Activated naive CD4-positive, alpha-beta T cell treated with anti-CD3 and anti-CD28 coated beads for 36 hours (primary cell): ENCODE data around the gene VEZF1. TPM values are rescaled to one million over a fixed set of nuclear protein-coding genes. Genes with fewer than 3 reads are reported as not detected.

Experiments
- CTCF ChIA-PET: fragments of 350-600 bp; sonication (Branson Sonifier 250); formaldehyde crosslinking; loops from one replicate; lab custom pipeline; 2021; ENCODE audit warnings: antibody characterized with exemption; lab: Charles Lee
- DNase-seq: peaks from one replicate; pipeline ENCODE4 v3.0.0-alpha.2; 2020
- H3K27ac Mint-ChIP-seq: one replicate; pipeline ENCODE4 v1.8.0; 2021; ENCODE audit warnings: mild to moderate bottlenecking, mixed read lengths
- H3K27me3 Mint-ChIP-seq: one replicate; pipeline ENCODE4 v1.8.0; 2021; ENCODE audit warnings: low read depth, mixed read lengths
- H3K36me3 Mint-ChIP-seq: one replicate; pipeline ENCODE4 v1.8.0; 2021; ENCODE audit warnings: low read depth, mixed read lengths
- H3K4me1 Mint-ChIP-seq: one replicate; pipeline ENCODE4 v1.8.0; 2021; ENCODE audit warnings: low read depth, mixed read lengths
- H3K4me3 Mint-ChIP-seq: one replicate; pipeline ENCODE4 v1.8.0; 2021; ENCODE audit warnings: mild to moderate bottlenecking, moderate library complexity, mixed read lengths
- H3K9me3 Mint-ChIP-seq: one replicate; pipeline ENCODE4 v1.8.0; 2021; ENCODE audit warnings: mixed read lengths
- intact Hi-C: fragments of 100-400 bp; cut with micrococcal nuclease; formaldehyde crosslinking; loops from one replicate; pipeline ENCODE4 v1.15.1; 2023
- total RNA-seq, 2 experiments: library from RNA; stranded (reverse); gene quantifications; one replicate each; pipeline ENCODE4 v1.2.3, GENCODE V29; 2021

Gene VEZF1
- total RNA-seq, 2 experiments from 2014 or later: 21.7 to 22.0 TPM

DNA sequence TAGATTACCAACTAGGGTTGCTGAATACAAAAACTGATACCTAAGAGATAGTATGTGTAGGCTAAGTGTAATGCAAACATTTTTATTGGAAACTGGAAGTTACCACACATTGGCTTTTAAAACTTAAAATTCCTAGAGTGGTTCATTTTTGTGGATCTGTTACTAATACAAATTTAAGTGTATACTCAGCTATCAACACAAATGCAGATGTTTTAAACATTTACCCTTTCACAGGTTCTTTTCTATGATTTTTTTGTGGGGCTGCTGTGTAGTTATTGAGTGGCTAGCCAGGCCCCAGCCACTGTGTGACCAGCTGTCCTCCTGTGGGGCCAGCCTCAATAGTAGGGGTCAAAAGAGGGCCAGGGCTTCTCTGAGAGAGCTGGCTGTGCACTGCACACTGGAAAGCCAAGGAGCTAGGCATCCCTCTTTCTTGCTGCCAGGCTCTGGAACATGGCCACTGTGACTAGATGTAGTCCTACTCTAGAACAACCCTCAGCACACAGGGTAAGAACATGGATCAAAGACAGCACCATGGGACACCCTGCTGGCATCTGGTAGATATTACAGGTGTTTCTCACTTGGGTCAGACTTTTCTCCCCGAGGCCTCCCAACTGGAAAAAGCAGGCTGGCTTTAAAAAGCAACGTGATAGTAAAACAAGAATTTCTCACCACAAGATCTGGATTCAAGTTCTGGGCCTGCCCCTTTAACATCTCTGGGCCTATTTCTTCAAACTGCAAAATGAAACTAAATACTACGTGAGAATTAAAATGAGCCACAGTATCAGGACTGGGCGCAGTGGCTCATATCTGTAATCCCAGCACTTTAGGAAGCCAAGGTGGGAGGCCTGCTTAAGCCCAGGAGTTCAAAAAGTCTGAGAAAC lies 7.3 kb upstream of the VEZF1 start:
- peaks cover 70% of the 10 kb centered on the region for H3K4me1 Mint-ChIP-seq
- intact Hi-C loops: loop anchor here (1.0 to 5.0 kb wide), 7 partner anchors 8 to 177 kb away; partner anchors contain the start of gene MRPS23
- CTCF ChIA-PET: interaction anchor here (1.2 to 4.7 kb wide), 5 partner anchors 9 to 136 kb away, joined by 4 to 43 read pairs (median 8); no protein-coding TSS in a partner anchor
- DNase-seq: peak; percentile 80
- H3K9me3 Mint-ChIP-seq: no peaks in the 10 kb centered on the region
- H3K27me3 Mint-ChIP-seq: no peaks in the 10 kb centered on the region
- peaks cover 20% of the 10 kb centered on the region for H3K36me3 Mint-ChIP-seq
- H3K27ac Mint-ChIP-seq: peak overlapping the region; percentile 68
- peak overlapping the region; percentile 14 for H3K4me3 Mint-ChIP-seq

GRCh38 chr17:57994436-57994835 lies 6.4 kb upstream of the VEZF1 start:
- CTCF ChIA-PET: interaction anchor here (0.5 to 4.7 kb wide), 5 partner anchors 8 to 135 kb away, joined by 4 to 43 read pairs (median 8); no protein-coding TSS in a partner anchor
- H3K27me3 Mint-ChIP-seq: no peaks in the 10 kb centered on the region
- H3K4me1 Mint-ChIP-seq: peaks cover 63% of the 10 kb centered on the region
- no peak overlapping the region for H3K4me3 Mint-ChIP-seq
- peak overlapping the region; percentile 44 for H3K27ac Mint-ChIP-seq
- H3K36me3 Mint-ChIP-seq: peaks cover 18% of the 10 kb centered on the region
- DNase-seq: no peak
- no peaks in the 10 kb centered on the region for H3K9me3 Mint-ChIP-seq
- intact Hi-C loops: no loop called here

DNA sequence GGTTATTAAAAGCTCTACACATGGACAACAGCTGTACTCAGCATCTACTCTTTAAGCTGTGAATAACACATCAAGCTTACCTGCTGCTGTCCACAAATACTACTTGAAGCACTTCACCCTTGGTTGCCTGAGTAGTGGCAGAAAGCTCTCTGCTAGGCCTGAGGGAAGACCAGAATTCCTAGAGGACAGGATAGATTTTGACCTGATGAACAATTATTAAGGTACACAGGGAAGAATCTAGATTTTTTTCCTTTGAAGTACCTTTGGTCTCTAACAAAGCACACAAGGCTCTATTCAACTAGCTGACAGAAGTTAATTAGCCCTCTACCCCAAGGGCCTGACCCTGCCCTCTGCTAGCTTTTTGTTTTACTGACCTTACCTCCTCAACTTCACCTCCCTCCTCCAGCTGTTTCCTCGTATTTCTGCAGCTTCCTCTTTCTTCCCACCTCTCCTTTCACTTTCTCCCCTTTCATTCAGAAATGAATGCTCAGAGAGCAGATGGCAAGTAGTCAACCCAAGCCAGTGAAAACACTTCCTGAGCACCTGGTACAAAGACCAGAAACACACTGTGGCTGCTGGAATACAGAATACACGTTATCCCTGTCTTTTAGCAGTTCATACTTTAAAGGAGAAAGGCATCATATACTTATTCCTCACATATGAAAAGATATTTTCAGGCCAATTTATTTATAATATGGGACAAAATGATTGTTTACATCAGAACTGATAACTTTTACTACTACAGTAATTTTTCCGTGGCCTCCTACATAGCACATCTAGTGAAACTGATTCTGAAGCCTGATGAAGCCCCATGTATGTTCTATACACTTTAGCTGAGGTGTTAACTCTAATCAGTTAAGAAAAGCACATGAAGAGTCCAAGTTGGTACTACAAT lies 5.7 kb upstream of the VEZF1 start:
- Mint-ChIP-seq H3K36me3 (peaks cover 17% of the 10 kb centered on the region), H3K27ac (peak overlapping the region; percentile 44), H3K4me3 (no peak overlapping the region), H3K27me3 (no peaks in the 10 kb centered on the region), H3K4me1 (peaks cover 61% of the 10 kb centered on the region), H3K9me3 (no peaks in the 10 kb centered on the region)
- CTCF ChIA-PET: interaction anchor here (0.5 to 4.7 kb wide), 6 partner anchors 53 to 160 kb away, joined by 3 to 43 read pairs (median 4); no protein-coding TSS in a partner anchor
- intact Hi-C loops: no loop called here
- no peak for DNase-seq

- no peak for DNase-seq
- Mint-ChIP-seq H3K27me3 (no peaks in the 10 kb centered on the region), H3K27ac (no peak overlapping the region), H3K36me3 (peaks cover 7% of the 10 kb centered on the region), H3K4me1 (peaks cover 52% of the 10 kb centered on the region), H3K9me3 (no peaks in the 10 kb centered on the region), H3K4me3 (no peak overlapping the region)
- intact Hi-C loops: no loop called here
- CTCF ChIA-PET: interaction anchor here (3.2 to 4.1 kb wide), 2 partner anchors 10 to 132 kb away, joined by 16 to 34 read pairs; no protein-coding TSS in a partner anchor
Measured at GRCh38 chr17:57991537-57991936, 3.5 kb upstream of the VEZF1 start.

DNA sequence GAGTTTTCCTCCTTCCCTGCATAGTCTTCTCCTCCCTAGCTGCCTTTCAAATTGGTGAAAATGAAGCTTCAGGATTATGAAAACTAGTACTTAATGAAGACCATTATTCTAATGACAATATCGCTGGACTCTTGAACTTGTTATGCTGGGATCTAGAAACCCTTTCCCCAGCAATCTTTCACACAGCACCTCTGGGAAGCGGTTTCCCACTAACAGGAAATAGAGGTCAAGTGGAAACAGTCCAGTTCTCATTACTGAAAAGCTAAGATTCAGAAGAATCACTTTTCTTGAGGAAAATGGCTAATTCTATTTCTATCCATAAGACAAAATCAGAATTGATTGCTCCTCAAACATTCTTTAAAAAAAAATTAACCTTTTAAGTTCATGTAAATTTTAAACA lies 2.0 kb upstream of the VEZF1 start:
- Mint-ChIP-seq H3K9me3 (no peaks in the 10 kb centered on the region), H3K4me3 (peak overlapping the region; percentile 33), H3K4me1 (peaks cover 52% of the 10 kb centered on the region), H3K27ac (no peak overlapping the region), H3K36me3 (peaks cover 5% of the 10 kb centered on the region), H3K27me3 (no peaks in the 10 kb centered on the region)
- intact Hi-C loops: no loop called here
- DNase-seq: no peak
- CTCF ChIA-PET: interaction anchor here (1.1 to 4.1 kb wide), 5 partner anchors 11 to 157 kb away, joined by 3 to 34 read pairs (median 4); no protein-coding TSS in a partner anchor

GRCh38 chr17:57988301-57989250 lies 522 bp upstream of the VEZF1 start:
- intact Hi-C loops: loop anchor here (1.0 kb wide), 2 partner anchors 11 to 138 kb away; partner anchors contain the start of gene MRPS23
- H3K9me3 Mint-ChIP-seq: no peaks in the 10 kb centered on the region
- no peaks in the 10 kb centered on the region for H3K27me3 Mint-ChIP-seq
- H3K4me3 Mint-ChIP-seq: peak overlapping the region; percentile 85
- CTCF ChIA-PET: interaction anchor here (1.1 to 4.1 kb wide), 3 partner anchors 12 to 133 kb away, joined by 4 to 34 read pairs (median 16); no protein-coding TSS in a partner anchor
- peak; percentile 53 for DNase-seq
- peaks cover 5% of the 10 kb centered on the region for H3K36me3 Mint-ChIP-seq
- H3K27ac Mint-ChIP-seq: peak overlapping the region; percentile 89
- H3K4me1 Mint-ChIP-seq: peaks cover 52% of the 10 kb centered on the region

DNA sequence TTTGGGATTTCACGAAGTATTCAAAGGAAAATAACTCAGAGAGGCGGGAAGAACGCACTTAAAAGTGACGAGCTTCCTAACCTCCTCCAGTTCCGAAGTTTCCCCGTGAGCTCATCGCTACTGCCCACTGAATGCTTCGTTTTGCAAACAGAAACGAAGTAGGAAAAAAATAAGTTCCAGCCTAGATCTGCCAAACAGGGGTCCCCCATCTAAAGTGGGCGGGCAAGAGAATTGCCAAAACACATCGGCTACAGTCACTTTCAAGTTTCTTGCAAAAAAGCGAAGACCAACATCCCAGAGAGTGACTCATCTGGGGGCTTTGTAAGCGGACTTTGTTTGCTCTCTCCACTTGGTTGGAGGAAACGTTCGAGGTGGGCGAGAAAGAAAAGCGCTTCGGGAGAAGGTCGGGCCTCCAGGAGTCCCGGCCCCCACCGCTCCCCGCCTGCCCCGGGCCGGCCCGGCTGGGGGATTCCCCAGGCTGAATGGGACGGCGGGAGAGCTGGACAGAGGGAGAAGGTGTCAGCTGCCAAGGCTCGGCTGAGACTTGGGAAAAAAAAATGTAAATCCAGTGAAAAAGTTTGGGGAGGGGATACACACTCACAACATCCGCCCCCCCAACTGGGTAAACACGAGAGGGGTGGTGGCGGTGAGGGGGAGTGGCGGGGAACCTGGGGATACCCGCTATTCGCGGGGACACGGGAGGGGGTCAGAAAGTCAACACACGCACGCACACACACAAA lies 1.0 kb downstream of the VEZF1 start:
- intact Hi-C loops: loop anchor here (1.0 to 2.0 kb wide), 3 partner anchors 8 to 38 kb away; partner anchors contain the start of gene SRSF1
- Mint-ChIP-seq H3K4me1 (peaks cover 59% of the 10 kb centered on the region), H3K4me3 (peak overlapping the region; percentile 90), H3K27ac (peak overlapping the region; percentile 82), H3K27me3 (no peaks in the 10 kb centered on the region), H3K36me3 (peaks cover 5% of the 10 kb centered on the region), H3K9me3 (no peaks in the 10 kb centered on the region)
- peak; percentile 51 for DNase-seq
- CTCF ChIA-PET: interaction anchor here (0.7 to 3.7 kb wide), 8 partner anchors 8 to 502 kb away, joined by 3 to 29 read pairs (median 4); no protein-coding TSS in a partner anchor

DNA sequence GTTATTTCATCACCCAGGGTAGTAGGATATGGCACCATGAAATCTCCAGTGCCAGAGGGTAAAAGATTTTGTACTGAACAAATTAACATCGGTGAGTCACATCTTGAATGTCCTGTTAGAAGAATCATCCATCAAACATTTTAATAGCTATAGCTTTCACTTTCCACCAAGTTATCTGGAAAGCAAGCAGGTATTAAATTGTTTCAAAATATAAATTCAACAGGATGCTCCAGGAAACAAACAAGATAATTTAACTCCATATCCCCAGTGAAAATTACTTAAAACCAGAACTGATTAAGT lies 2.4 kb downstream of the VEZF1 start:
- CTCF ChIA-PET: interaction anchor here (0.6 to 3.7 kb wide), 9 partner anchors 10 to 204 kb away, joined by 3 to 29 read pairs (median 4); no protein-coding TSS in a partner anchor
- H3K4me1 Mint-ChIP-seq: peaks cover 65% of the 10 kb centered on the region
- H3K4me3 Mint-ChIP-seq: no peak overlapping the region
- no peaks in the 10 kb centered on the region for H3K9me3 Mint-ChIP-seq
- H3K27ac Mint-ChIP-seq: no peak overlapping the region
- DNase-seq: no peak
- H3K36me3 Mint-ChIP-seq: peaks cover 10% of the 10 kb centered on the region
- no peaks in the 10 kb centered on the region for H3K27me3 Mint-ChIP-seq
- intact Hi-C loops: no loop called here

GRCh38 chr17:57984936-57985674 lies 2.9 kb downstream of the VEZF1 start:
- Mint-ChIP-seq H3K4me1 (peaks cover 65% of the 10 kb centered on the region), H3K27me3 (no peaks in the 10 kb centered on the region), H3K4me3 (no peak overlapping the region), H3K36me3 (peaks cover 12% of the 10 kb centered on the region), H3K27ac (no peak overlapping the region), H3K9me3 (no peaks in the 10 kb centered on the region)
- intact Hi-C loops: no loop called here
- no peak for DNase-seq
- CTCF ChIA-PET: interaction anchor here (1.0 to 3.7 kb wide), 8 partner anchors 9 to 129 kb away, joined by 3 to 29 read pairs (median 4); no protein-coding TSS in a partner anchor
